ENCODE results near the gene MUC22. TPM values are rescaled to one million over a fixed set of nuclear protein-coding genes. Genes with fewer than 3 reads are reported as not detected.

MUC22 gene
- polyA plus RNA-seq, 3 donors: not detected

DNA sequence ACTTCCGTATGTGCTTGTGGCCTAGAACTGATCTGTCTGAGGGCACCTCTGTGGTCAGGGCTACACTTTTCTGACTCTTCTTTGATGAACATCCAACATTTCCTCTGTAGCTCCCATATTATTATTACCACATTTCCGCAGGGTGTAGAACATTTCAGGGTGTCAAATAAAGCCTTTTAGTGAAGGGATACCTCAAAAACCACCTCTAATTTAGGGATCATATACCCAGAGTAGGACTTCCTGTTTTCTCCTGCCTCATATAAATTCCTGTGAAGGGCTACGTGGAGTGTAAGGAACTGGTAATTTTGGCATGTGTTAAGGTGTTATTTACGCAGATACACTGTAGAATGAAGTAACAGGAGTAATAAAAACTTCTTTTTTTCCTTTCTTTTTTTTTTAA lies 5.5 kb upstream of the MUC22 start:
- no peaks in the 10 kb centered on the region for H3K79me2 ChIP-seq (ENCODE audit: insufficient read depth, low read length)
- H3K9ac ChIP-seq (ENCODE audit: insufficient read depth, low read length, poor library complexity, severe bottlenecking): no peak overlapping the region
- Mint-ChIP-seq H3K27me3 (ENCODE audit: low read depth in 3 of 3) (peaks cover 4 to 9% (median 6%) of the 10 kb centered on the region in 3 donors), H3K27ac (no peak overlapping the region), H3K9me3 (peaks cover 0 to 7% (median 0%) of the 10 kb centered on the region in 7 donors), H3K4me3 (no peak overlapping the region), H3K36me3 (no peaks in the 10 kb centered on the region), H3K4me1 (no peaks in the 10 kb centered on the region)
- H3K27ac ChIP-seq (ENCODE audit: low read depth in 1 of 2, low read length in 2 of 2): no peak overlapping the region
- no peaks in the 10 kb centered on the region for H3K4me1 ChIP-seq (ENCODE audit: control insufficient read depth in 1 of 2, insufficient read depth in 2 of 2, low read length in 2 of 2)
- DNase-seq: no peak
- no peaks in the 10 kb centered on the region for H3K27me3 ChIP-seq (ENCODE audit: control insufficient read depth in 2 of 2, insufficient read depth in 2 of 2, low read length in 2 of 2)
- intact Hi-C loops (cut with micrococcal nuclease): no loop called here
- H3K36me3 ChIP-seq (replicated peaks in 1 of 2; ENCODE audit: control insufficient read depth in 1 of 2, insufficient read depth in 2 of 2, low read length in 2 of 2): no peaks in the 10 kb centered on the region
- 83% methylated on average over 1 of the region's 4 CpGs for WGBS (ENCODE audit: insufficient coverage)
- H4K20me1 ChIP-seq (ENCODE audit: insufficient read depth, low read length): no peaks in the 10 kb centered on the region
- TF ChIP-seq, protein P1, sequence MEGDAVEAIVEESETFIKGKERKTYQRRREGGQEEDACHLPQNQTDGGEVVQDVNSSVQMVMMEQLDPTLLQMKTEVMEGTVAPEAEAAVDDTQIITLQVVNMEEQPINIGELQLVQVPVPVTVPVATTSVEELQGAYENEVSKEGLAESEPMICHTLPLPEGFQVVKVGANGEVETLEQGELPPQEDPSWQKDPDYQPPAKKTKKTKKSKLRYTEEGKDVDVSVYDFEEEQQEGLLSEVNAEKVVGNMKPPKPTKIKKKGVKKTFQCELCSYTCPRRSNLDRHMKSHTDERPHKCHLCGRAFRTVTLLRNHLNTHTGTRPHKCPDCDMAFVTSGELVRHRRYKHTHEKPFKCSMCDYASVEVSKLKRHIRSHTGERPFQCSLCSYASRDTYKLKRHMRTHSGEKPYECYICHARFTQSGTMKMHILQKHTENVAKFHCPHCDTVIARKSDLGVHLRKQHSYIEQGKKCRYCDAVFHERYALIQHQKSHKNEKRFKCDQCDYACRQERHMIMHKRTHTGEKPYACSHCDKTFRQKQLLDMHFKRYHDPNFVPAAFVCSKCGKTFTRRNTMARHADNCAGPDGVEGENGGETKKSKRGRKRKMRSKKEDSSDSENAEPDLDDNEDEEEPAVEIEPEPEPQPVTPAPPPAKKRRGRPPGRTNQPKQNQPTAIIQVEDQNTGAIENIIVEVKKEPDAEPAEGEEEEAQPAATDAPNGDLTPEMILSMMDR (IDR thresholded peaks at IDR 0.05): no peak
- no peak overlapping the region for H2AFZ ChIP-seq (ENCODE audit: insufficient read depth, low read depth, low read length, poor library complexity, severe bottlenecking)
- H3K4me2 ChIP-seq (replicated peaks; ENCODE audit: extremely low read depth, low read length, poor library complexity, severe bottlenecking): no peak overlapping the region
- H3K4me3 ChIP-seq (replicated peaks in 1 of 3; ENCODE audit: low read depth in 2 of 3, low read length in 3 of 3): no peak overlapping the region
- H3K9me3 ChIP-seq (replicated peaks in 1 of 2; ENCODE audit: control insufficient read depth in 1 of 2, insufficient read depth in 1 of 2, low read length in 2 of 2): no peaks in the 10 kb centered on the region

DNA sequence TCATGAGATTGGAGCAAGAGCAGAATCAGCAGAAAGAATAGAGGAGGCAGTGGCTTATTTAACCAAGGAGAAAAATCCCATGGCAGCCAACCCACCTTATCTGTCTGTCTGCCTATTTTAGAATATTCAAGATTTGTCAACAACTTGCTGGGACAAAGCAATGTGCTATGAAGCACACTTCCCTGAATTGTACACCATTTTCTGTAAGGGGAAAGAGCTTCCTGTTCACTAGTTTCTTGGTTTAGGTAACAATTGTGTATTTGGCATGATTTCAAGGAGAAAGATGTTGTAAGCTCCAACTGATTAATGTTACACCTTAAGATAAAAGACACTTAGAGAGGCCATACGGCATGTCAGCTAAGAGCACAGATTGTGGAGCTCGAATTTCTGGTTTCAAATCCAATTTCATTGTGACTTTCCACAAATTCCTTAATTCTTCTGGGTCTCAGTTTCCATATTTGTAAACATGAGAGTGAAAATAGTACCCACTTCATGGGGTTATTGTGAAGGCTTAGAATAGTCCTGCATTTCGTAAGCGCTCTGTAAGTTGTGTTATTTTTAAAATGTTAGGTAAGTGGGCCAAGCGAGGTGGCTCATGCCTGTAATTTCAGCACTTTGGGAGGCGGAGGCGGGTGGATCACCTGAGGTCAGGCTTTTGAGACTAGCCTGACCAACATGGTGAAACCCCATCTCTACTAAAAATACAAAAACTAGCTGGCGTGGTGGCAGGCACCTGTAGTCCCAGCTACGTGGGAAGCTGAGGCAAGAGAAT lies 4.8 kb upstream of the MUC22 start:
- no peaks in the 10 kb centered on the region for H3K36me3 Mint-ChIP-seq

More for the DNA sequence above, 4.8 kb upstream of the MUC22 start:
- Histone ChIP-seq H3K27me3 (ENCODE audit: control insufficient read depth in 2 of 2, insufficient read depth in 2 of 2, low read length in 2 of 2) (no peaks in the 10 kb centered on the region), H3K9me3 (replicated peaks in 1 of 2; ENCODE audit: control insufficient read depth in 1 of 2, insufficient read depth in 1 of 2, low read length in 2 of 2) (no peaks in the 10 kb centered on the region), H3K4me2 (replicated peaks; ENCODE audit: extremely low read depth, low read length, poor library complexity, severe bottlenecking) (no peak overlapping the region), H3K79me2 (ENCODE audit: insufficient read depth, low read length) (no peaks in the 10 kb centered on the region), H3K9ac (ENCODE audit: insufficient read depth, low read length, poor library complexity, severe bottlenecking) (no peak overlapping the region), H3K4me3 (replicated peaks in 1 of 3; ENCODE audit: low read depth in 2 of 3, low read length in 3 of 3) (no peak overlapping the region), H2AFZ (ENCODE audit: insufficient read depth, low read depth, low read length, poor library complexity, severe bottlenecking) (no peak overlapping the region), H3K27ac (ENCODE audit: low read depth in 1 of 2, low read length in 2 of 2) (no peak overlapping the region), H4K20me1 (ENCODE audit: insufficient read depth, low read length) (no peaks in the 10 kb centered on the region), H3K36me3 (replicated peaks in 1 of 2; ENCODE audit: control insufficient read depth in 1 of 2, insufficient read depth in 2 of 2, low read length in 2 of 2) (no peaks in the 10 kb centered on the region), H3K4me1 (ENCODE audit: control insufficient read depth in 1 of 2, insufficient read depth in 2 of 2, low read length in 2 of 2) (no peaks in the 10 kb centered on the region)
- no peak for DNase-seq
- Mint-ChIP-seq H3K27ac (no peak overlapping the region), H3K4me3 (no peak overlapping the region), H3K27me3 (ENCODE audit: low read depth in 3 of 3) (peaks cover 4 to 9% (median 7%) of the 10 kb centered on the region in 3 donors), H3K4me1 (no peaks in the 10 kb centered on the region), H3K9me3 (peaks cover 0 to 7% (median 0%) of the 10 kb centered on the region in 7 donors)
- intact Hi-C loops (cut with micrococcal nuclease): no loop called here
- WGBS (ENCODE audit: insufficient coverage): 100% methylated on average over 1 of the region's 9 CpGs
- TF ChIP-seq, protein P1 (IDR thresholded peaks at IDR 0.05): no peak

Measured in CD14-positive monocyte (primary cell).